H9 (cell line): ENCODE data around the gene MUL1. TPM values are rescaled to one million over a fixed set of nuclear protein-coding genes. Genes with fewer than 3 reads are reported as not detected.
"Not testable (repeated sequence)": the region's sequence is repeated elsewhere in the genome, so short reads cannot be mapped to it uniquely, and the experiment has no call there.

ENCODE experiments used
- DNase-seq: peaks from one replicate; pipeline ENCODE4 v3.0.0-alpha.2; 2017
- H2AFZ ChIP-seq: one replicate; pipeline ENCODE4 v1.6.1; 2013; ENCODE audit warnings: mild to moderate bottlenecking, low read length, control low read depth, moderate library complexity
- H2AK5ac ChIP-seq: 2 replicates; pipeline ENCODE4 v1.6.1; 2013; ENCODE audit warnings: low read length, control low read depth, mixed read lengths; ENCODE audit not compliant: insufficient read length
- H2BK120ac ChIP-seq: one replicate; pipeline ENCODE4 v1.6.1; 2013; ENCODE audit warnings: low read depth, mild to moderate bottlenecking, low read length, control low read depth, inconsistent platforms; ENCODE audit not compliant: poor library complexity, severe bottlenecking
- H2BK12ac ChIP-seq: 2 replicates; pipeline ENCODE4 v1.6.1; 2013; ENCODE audit warnings: low read length, control low read depth, mixed read lengths, low read depth; ENCODE audit not compliant: insufficient read length
- H2BK15ac ChIP-seq: 2 replicates; pipeline ENCODE4 v1.6.1; 2013; ENCODE audit warnings: low read depth, low read length, control low read depth
- H2BK20ac ChIP-seq: one replicate; pipeline ENCODE4 v1.6.1; 2013; ENCODE audit warnings: low read depth, mild to moderate bottlenecking, low read length, control low read depth, inconsistent platforms; ENCODE audit not compliant: poor library complexity, severe bottlenecking
- H2BK5ac ChIP-seq: 2 replicates; pipeline ENCODE4 v1.6.1; 2013; ENCODE audit warnings: low read length, control low read depth, mixed read lengths; ENCODE audit not compliant: insufficient read length
- H3K14ac ChIP-seq: 2 replicates; pipeline ENCODE4 v1.6.1; 2013; ENCODE audit warnings: low read length, control low read depth; ENCODE audit not compliant: insufficient read depth
- H3K18ac ChIP-seq: 2 replicates; pipeline ENCODE4 v1.6.1; 2013; ENCODE audit warnings: low read depth, mild to moderate bottlenecking, mixed read lengths, low read length, control low read depth; ENCODE audit not compliant: insufficient read length
- H3K23ac ChIP-seq: 2 replicates; pipeline ENCODE4 v1.6.1; 2013; ENCODE audit warnings: low read length, control low read depth, mixed read lengths, low read depth; ENCODE audit not compliant: insufficient read length
- H3K23me2 ChIP-seq: 2 replicates; pipeline ENCODE4 v1.6.1; 2013; ENCODE audit warnings: low read depth, mild to moderate bottlenecking, mixed read lengths, low read length, control low read depth; ENCODE audit not compliant: insufficient read length, poor library complexity, severe bottlenecking
- H3K27ac ChIP-seq: 2 replicates; pipeline ENCODE4 v1.5.1; 2013; ENCODE audit warnings: low read length, control low read depth, mixed read lengths, low read depth; ENCODE audit not compliant: insufficient read length
- H3K27me3 ChIP-seq: 2 replicates; pipeline ENCODE4 v1.6.1; 2013; ENCODE audit warnings: low read length, control low read depth, inconsistent platforms; ENCODE audit not compliant: insufficient read depth
- H3K4ac ChIP-seq: 2 replicates; pipeline ENCODE4 v1.6.1; 2013; ENCODE audit warnings: low read depth, mild to moderate bottlenecking, control low read depth, inconsistent platforms, low read length, moderate library complexity
- H3K4me1 ChIP-seq: 2 replicates; pipeline ENCODE4 v1.6.1; 2013; ENCODE audit warnings: low read length, control low read depth, inconsistent platforms; ENCODE audit not compliant: insufficient read depth
- H3K4me2 ChIP-seq: 2 replicates; pipeline ENCODE4 v1.6.1; 2013; ENCODE audit warnings: low read length, control low read depth, mixed read lengths; ENCODE audit not compliant: insufficient read length, insufficient read depth
- H3K56ac ChIP-seq: 2 replicates; pipeline ENCODE4 v1.6.1; 2013; ENCODE audit warnings: low read depth, mild to moderate bottlenecking, mixed read lengths, low read length, control low read depth; ENCODE audit not compliant: insufficient read length
- H3K79me1 ChIP-seq: 2 replicates; pipeline ENCODE4 v1.6.1; 2013; ENCODE audit warnings: low read depth, mild to moderate bottlenecking, moderate library complexity, low read length, control low read depth, inconsistent platforms; ENCODE audit not compliant: insufficient read depth, poor library complexity, severe bottlenecking
- H3K79me2 ChIP-seq: 2 replicates; pipeline ENCODE4 v1.6.1; 2013; ENCODE audit warnings: low read length, control low read depth, inconsistent platforms; ENCODE audit not compliant: insufficient read depth
- H3K9ac ChIP-seq: 2 replicates; pipeline ENCODE4 v1.6.1; 2013; ENCODE audit warnings: low read length, control low read depth, mixed read lengths; ENCODE audit not compliant: insufficient read length; ENCODE audit errors: extremely low read depth
- H3K9me3 ChIP-seq: one replicate; pipeline ENCODE4 v1.6.1; 2013; ENCODE audit warnings: low read depth, low read length, inconsistent platforms; ENCODE audit not compliant: control insufficient read depth
- H3T11ph ChIP-seq: one replicate; pipeline ENCODE4 v1.6.1; 2013; ENCODE audit warnings: mild to moderate bottlenecking, low read length, control low read depth, inconsistent platforms
- H4K20me1 ChIP-seq: one replicate; pipeline ENCODE4 v1.6.1; 2013; ENCODE audit not compliant: control insufficient read depth, insufficient read length, insufficient read depth
- H4K5ac ChIP-seq: 2 replicates; pipeline ENCODE4 v1.6.1; 2013; ENCODE audit warnings: low read depth, mild to moderate bottlenecking, mixed read lengths, low read length, control low read depth; ENCODE audit not compliant: insufficient read length
- H4K8ac ChIP-seq: replicated peaks from 2 replicates; pipeline ENCODE4 v1.6.1; 2013; ENCODE audit warnings: low read length, control low read depth, mixed read lengths, low read depth; ENCODE audit not compliant: insufficient read length
- H4K91ac ChIP-seq: 2 replicates; pipeline ENCODE4 v1.6.1; 2013; ENCODE audit warnings: low read depth, mild to moderate bottlenecking, moderate library complexity, mixed read lengths, low read length, control low read depth; ENCODE audit not compliant: insufficient read length
- H3K27ac Mint-ChIP-seq, 3 experiments: 2 replicates in 2 of 3; 3 replicates in 1 of 3; pipeline ENCODE4 v1.8.0; 2020 to 2021; ENCODE audit warnings: mixed read lengths in 3 of 3, mild to moderate bottlenecking in 1 of 3, moderate library complexity in 1 of 3
- H3K27me3 Mint-ChIP-seq: 2 replicates; pipeline ENCODE4 v1.8.0; 2021; ENCODE audit warnings: low read depth, mild to moderate bottlenecking, moderate library complexity, mixed read lengths
- H3K36me3 Mint-ChIP-seq, 3 experiments: 2 replicates in 2 of 3; 3 replicates in 1 of 3; pipeline ENCODE4 v1.8.0; 2020 to 2021; ENCODE audit warnings: low read depth in 3 of 3, mixed read lengths in 3 of 3; ENCODE audit not compliant: insufficient read depth in 1 of 3
- H3K4me1 Mint-ChIP-seq, 2 experiments: 2 replicates each; pipeline ENCODE4 v1.8.0; 2020; ENCODE audit warnings: mixed read lengths in 2 of 2
- H3K4me3 Mint-ChIP-seq, 2 experiments: 2 replicates in 1 of 2; 3 replicates in 1 of 2; pipeline ENCODE4 v1.8.0; 2020 to 2021; ENCODE audit warnings: mild to moderate bottlenecking in 2 of 2, mixed read lengths in 2 of 2, moderate library complexity in 1 of 2
- H3K9me3 Mint-ChIP-seq, 2 experiments: 2 replicates in 1 of 2; 3 replicates in 1 of 2; pipeline ENCODE4 v1.8.0; 2020; ENCODE audit warnings: mild to moderate bottlenecking in 2 of 2, mixed read lengths in 2 of 2, moderate library complexity in 1 of 2
- WGBS: extraction: QIAGEN DNeasy Blood & Tissue Kit; methylation state at CpG from one replicate; pipeline ENCODE4 v1.1.7; 2013; ENCODE audit warnings: missing lambda C conversion rate, low lambda C conversion rate, mixed read lengths; ENCODE audit not compliant: insufficient read length; ENCODE audit errors: extremely low coverage; 5-methylcytosine and 5-hydroxymethylcytosine counted together
- total RNA-seq: library from RNA; stranded (reverse); gene quantifications from 2 replicates; pipeline ENCODE4 v1.2.1, GENCODE V29; 2021
- TF ChIP-seq, protein P1 (sequence below): fragments of 200-600 bp; sonication (generic); conservative IDR thresholded peaks from 3 replicates; pipeline ENCODE4 v1.8.0; 2021; ENCODE audit warnings: antibody characterized with exemption, mild to moderate bottlenecking

Gene MUL1
- total RNA-seq, 1 experiment from 2014 or later = 27.1 TPM

DNA sequence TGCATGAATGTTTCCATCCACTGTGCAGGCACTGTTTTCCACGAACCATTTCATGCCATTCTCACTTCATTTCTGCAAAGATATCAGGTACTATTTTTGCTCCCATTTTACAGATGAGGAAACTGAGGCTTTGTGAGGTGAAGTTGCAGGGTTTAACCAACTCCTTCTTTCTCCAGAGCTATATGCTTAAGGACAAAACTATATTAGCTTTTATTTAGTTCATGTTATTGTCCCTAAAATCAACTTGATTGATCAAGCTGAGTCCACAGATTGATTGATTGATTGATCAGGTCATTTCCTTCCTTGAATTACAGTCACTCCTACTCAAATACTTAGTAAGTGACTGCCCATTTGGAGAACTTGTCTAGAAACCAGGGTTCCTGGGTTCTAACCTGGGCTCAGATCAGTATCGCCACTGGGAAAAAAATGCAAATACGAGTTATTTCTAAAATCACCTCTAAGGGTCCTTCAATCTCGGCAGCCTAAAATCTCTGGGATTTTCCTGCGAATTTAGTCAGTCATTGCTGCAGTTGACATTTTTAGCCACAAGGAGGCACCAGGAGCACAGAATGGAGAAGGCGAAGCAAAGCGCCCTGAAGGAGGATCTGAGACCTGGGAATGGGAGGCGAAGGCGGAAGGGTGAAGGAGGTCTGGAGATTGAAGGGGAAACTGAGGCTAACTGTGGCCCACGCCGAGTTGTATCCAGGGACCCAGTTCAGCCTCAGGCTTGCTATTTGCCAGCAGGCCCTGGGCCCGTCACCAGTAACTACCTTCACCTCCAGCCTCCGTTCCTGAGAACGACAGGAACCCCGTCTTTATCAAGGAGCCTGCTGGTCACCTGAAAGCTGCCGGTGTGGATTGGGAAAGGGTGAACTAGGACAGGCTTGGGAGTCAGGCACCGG is 14.3 kb upstream of the MUL1 start:
- peak overlapping the region; percentile 39 for H3K4me2 ChIP-seq
- no peak overlapping the region for H4K91ac ChIP-seq
- H4K8ac ChIP-seq = no peak overlapping the region
- TF ChIP-seq, protein P1, sequence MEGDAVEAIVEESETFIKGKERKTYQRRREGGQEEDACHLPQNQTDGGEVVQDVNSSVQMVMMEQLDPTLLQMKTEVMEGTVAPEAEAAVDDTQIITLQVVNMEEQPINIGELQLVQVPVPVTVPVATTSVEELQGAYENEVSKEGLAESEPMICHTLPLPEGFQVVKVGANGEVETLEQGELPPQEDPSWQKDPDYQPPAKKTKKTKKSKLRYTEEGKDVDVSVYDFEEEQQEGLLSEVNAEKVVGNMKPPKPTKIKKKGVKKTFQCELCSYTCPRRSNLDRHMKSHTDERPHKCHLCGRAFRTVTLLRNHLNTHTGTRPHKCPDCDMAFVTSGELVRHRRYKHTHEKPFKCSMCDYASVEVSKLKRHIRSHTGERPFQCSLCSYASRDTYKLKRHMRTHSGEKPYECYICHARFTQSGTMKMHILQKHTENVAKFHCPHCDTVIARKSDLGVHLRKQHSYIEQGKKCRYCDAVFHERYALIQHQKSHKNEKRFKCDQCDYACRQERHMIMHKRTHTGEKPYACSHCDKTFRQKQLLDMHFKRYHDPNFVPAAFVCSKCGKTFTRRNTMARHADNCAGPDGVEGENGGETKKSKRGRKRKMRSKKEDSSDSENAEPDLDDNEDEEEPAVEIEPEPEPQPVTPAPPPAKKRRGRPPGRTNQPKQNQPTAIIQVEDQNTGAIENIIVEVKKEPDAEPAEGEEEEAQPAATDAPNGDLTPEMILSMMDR = peak; percentile 91
- no peak overlapping the region for H2BK20ac ChIP-seq
- H3K9me3 Mint-ChIP-seq = no peaks in the 10 kb centered on the region
- peak; percentile 78 for DNase-seq
- no peaks in the 10 kb centered on the region for H3K36me3 Mint-ChIP-seq
- H2AK5ac ChIP-seq = no peak overlapping the region
- no peaks in the 10 kb centered on the region for H3K79me1 ChIP-seq
- H3K27me3 Mint-ChIP-seq = peaks cover 64% of the 10 kb centered on the region
- no peak overlapping the region for H3K56ac ChIP-seq
- H2BK12ac ChIP-seq = no peak overlapping the region
- H2BK15ac ChIP-seq = no peak overlapping the region
- no peaks in the 10 kb centered on the region; the same call in 1 of the 2 replicates for H3K27me3 ChIP-seq
- H3K9ac ChIP-seq = no peak overlapping the region
- no peak overlapping the region for H3K18ac ChIP-seq
- H2BK120ac ChIP-seq = no peak overlapping the region
- WGBS = no CpG with 5 or more reads among the region's 17 CpGs
- peaks cover 4% of the 10 kb centered on the region for H3K23me2 ChIP-seq
- no peak overlapping the region for H3T11ph ChIP-seq
- H3K4me1 ChIP-seq = no peaks in the 10 kb centered on the region
- H3K79me2 ChIP-seq = no peaks in the 10 kb centered on the region
- no peak overlapping the region for H3K23ac ChIP-seq
- H3K4me3 Mint-ChIP-seq = peak overlapping the region in 1 of 2 experiments; percentile 44; a peak in 2 of 5 replicates
- H2AFZ ChIP-seq = no peak overlapping the region
- H4K5ac ChIP-seq = no peak overlapping the region
- H3K9me3 ChIP-seq = no peaks in the 10 kb centered on the region
- peaks cover 4 to 5% of the 10 kb centered on the region in 2 experiments; a peak in 2 of 4 replicates for H3K4me1 Mint-ChIP-seq
- no peak overlapping the region for H3K14ac ChIP-seq
- H3K27ac ChIP-seq = no peak overlapping the region
- H3K27ac Mint-ChIP-seq = no peak overlapping the region
- no peak overlapping the region for H2BK5ac ChIP-seq
- no peaks in the 10 kb centered on the region for H4K20me1 ChIP-seq
- no peak overlapping the region for H3K4ac ChIP-seq

DNA sequence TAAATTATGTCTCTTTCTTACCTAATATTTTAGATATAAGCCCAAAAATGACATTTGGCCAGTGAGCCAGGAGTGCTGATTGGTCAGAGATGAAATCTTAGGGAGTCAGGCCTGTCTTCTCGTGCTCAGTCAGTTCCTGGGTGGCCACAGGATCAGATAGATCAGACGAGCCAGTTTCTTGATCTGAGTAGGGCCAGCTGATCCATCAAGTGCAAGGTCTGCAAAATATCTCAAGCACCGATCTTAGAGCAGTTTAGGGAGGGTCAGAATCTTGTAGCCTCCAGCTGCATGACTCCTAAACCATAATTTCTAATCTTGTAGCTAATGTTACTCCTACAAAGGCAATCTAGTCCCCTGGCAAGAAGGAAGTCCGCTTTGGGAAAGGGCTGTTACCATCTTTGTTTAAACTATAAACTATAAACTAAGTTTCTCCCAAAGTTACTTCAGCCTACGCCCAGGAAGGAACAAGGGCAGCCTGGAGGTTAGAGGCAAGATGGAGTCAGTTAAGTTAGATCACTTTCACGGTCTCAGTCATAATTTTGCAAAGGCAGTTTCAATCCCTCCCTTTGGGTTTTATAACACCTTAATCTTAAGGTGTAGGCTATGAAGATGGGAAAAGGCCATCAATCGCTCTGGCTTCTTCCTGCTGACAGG is 11.8 kb upstream of the MUL1 start:
- not testable (repeated sequence) for H3K18ac ChIP-seq, H3K4me1 ChIP-seq, H4K20me1 ChIP-seq, H3K4ac ChIP-seq, H4K5ac ChIP-seq, DNase-seq, H2BK120ac ChIP-seq, H2AFZ ChIP-seq, H3K9me3 Mint-ChIP-seq, H2BK15ac ChIP-seq, H3K79me1 ChIP-seq, H2BK20ac ChIP-seq, H3K4me2 ChIP-seq, H3K56ac ChIP-seq, H3K9me3 ChIP-seq, H3K14ac ChIP-seq, H4K8ac ChIP-seq, H3T11ph ChIP-seq, H2AK5ac ChIP-seq, H3K27ac ChIP-seq, H2BK5ac ChIP-seq, H3K4me3 Mint-ChIP-seq, H3K27me3 ChIP-seq, H3K23ac ChIP-seq, H3K23me2 ChIP-seq, H3K4me1 Mint-ChIP-seq, H3K36me3 Mint-ChIP-seq, H3K79me2 ChIP-seq, H3K9ac ChIP-seq, H2BK12ac ChIP-seq, H3K27ac Mint-ChIP-seq, H4K91ac ChIP-seq
- H3K27me3 Mint-ChIP-seq = peaks cover 59% of the 10 kb centered on the region
- WGBS = no CpG with 5 or more reads among the region's 7 CpGs
